GM19025 (cell line): Measurements from ENCODE around the gene TAMALIN.

Source experiments
- ATAC-seq: cut with Tn5 transposase; IDR thresholded peaks from one replicate; pipeline ENCODE4 v1.9.1; 2021; ENCODE audit warnings: mild to moderate bottlenecking, low read depth, moderate library complexity; ENCODE audit not compliant: unreplicated experiment

The TAMALIN gene

GRCh38 chr12:51980051-51980808 is 26.5 kb upstream of the TAMALIN start:
- ATAC-seq: no peak

- no peak for ATAC-seq
Observed at GRCh38 chr12:51980809-51981127, 26.0 kb upstream of the TAMALIN start.

- ATAC-seq: no peak
Observed at GRCh38 chr12:51984657-51985056, 22.1 kb upstream of the TAMALIN start.

GRCh38 chr12:51985154-51985835 is 21.5 kb upstream of the TAMALIN start:
- no peak for ATAC-seq

GRCh38 chr12:51986834-51987233 is 19.9 kb upstream of the TAMALIN start:
- ATAC-seq: no peak

- ATAC-seq: no peak
Observed at GRCh38 chr12:51992246-51992645, 14.5 kb upstream of the TAMALIN start.

GRCh38 chr12:51994539-51994820 is 12.3 kb upstream of the TAMALIN start:
- no peak for ATAC-seq

DNA sequence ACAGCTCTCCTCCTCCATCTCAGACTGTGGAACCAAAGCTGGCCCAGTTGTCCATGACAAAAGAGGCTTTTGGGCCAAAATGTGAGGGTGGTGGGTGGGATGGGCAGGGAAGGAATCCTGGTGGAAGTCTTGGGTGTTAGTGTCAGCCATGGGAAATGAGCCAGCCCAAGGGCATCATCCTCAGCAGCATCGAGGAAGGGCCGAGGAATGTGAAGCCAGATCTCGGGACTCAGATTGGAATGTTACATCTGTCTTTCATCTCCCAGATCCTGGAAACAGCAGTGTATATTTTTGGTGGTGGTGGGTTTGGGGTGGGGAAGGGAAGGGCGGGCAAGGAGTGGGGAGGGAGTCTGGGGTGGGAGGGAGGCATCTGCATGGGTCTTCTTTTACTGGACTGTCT is 11.8 kb upstream of the TAMALIN start:
- ATAC-seq: no peak

DNA sequence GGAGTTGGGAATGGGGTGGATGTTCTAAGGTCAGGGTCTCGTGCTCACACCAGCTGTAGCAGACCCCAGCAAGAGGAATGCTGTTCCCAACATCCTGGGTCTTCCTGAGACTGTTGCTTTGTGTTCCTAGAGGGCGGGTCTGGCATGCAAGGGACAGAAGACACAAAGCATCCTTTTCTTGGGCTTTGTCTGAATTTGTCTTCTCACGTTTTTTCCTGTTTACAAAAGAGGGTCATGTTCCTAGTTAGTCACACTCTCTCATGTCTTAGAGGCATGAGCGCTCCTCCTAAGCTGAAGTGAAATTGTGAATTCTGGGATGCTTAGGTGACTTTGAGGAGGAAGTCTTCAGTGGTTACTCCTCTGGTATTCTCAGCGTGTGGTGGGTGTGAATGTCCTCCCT is 9.6 kb upstream of the TAMALIN start:
- no peak for ATAC-seq

GRCh38 chr12:52003016-52003550 is 3.7 kb upstream of the TAMALIN start:
- no peak for ATAC-seq

DNA sequence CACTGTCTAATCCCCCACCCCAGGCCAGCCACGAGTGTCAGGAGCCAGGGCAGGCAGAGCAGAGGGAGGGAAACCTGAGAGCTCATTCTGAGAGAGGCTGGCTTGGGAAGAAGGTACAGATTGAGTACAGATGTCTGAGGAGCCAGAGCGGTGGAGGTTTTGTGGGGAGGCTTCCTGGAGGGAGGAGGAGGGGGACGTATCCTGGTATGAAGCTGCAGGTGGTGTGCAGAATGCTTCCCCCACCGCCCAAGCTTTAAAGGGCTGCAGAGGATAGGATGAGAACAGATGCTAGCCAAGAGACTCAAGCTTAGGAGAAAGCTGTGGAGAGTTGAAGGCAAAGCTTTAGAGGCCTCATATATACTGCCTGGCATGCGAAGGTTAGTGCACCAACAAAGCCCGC is 3.2 kb upstream of the TAMALIN start:
- no peak for ATAC-seq

DNA sequence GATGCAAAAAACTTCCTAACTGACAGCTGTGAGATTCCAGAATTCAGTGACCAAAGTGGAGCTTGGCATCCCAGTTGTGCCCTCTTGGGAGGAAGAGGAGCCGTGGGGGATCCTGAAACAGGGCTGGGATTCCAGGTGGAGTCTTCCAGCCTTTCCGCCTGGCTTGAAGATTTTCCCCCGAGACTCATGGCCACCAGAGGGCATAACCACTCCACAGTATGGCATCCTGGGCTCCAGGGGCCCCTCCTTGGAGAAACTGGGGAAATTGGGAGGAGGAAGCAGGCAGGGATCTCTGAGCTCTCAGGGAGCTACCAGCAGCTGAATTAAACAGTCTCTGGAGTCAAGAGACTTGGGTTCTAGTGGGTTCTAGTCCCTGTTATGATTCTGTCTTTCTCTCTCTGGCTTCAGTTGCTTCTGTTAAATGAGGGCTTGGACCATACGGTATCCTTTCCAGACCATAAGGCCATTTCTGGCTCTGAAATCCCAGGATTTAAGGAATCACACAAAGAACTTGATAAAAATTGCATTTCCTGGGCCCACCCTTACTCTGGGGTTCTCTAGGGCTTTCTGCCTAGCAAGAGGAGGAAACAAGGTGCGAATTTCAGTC is 2.6 kb upstream of the TAMALIN start:
- no peak for ATAC-seq

DNA sequence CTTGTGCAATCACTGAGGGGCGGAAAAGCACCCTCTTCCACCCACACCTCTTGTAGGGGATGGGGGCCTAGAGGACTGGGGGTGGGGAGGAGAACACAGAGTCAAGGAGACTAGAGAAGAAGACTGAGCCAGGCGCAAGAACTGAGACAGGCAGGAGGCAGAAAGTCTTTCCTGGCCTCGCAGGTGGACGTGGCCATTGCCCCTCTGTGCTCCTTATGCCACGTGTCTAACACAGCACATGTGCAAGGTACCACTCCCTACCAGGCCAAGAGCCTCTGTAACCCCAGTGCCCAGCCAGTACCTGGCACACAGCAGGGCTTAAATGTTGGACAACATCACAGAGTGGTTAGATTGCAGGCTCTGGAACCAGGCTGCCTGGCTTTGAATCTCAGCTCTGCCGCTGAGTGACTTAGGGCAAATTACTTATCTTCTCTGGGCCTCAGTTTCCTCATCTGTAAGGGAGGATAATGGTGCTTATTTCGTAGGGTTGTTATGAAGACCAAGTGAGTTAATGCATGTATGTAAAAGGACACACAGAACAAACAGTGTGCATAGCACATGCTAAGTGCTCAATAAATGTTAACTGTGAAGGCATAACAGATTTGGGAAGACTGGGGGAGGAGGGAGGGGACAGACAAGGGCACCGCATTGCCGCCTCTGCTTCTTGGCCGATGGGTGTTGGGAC is 1.4 kb upstream of the TAMALIN start:
- ATAC-seq: no peak

- ATAC-seq: peak; percentile 59
Observed at GRCh38 chr12:52005903-52006703, 643 bp upstream of the TAMALIN start.

DNA sequence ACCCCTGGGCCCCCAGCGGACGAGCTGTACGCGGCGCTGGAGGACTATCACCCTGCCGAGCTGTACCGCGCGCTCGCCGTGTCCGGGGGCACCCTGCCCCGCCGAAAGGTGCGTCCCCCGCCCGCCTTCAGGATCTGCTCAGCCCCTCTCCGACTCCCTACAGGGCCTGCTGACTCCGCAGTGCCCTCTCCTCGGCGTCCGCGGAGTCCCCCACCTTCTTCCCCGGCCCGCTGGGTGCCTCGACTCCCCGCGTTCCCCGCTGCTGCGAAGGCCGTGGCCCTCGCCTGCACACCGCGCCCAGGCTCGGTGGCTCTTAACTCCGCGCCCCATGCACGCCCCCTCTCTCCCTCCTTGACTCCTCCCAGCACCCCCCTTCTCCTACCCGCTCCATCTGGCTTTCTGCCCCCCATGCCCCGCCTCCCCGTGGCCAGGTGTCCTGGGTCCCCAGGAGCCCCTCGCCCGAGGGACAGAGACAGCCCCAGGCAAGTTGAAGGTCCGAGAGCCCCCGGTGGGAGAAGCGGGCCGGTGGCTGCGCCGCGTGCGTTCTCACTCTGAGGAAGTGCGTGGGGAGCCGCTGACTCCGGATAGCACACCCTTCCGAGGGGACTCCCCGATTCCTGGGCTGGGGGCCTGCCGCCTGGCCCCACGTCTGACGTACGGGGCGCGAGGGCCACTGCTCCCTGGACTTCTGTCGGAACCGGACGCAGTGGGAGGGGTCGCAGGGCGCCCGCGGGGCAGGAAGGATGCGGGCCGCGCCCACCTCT is 594 bp downstream of the TAMALIN start:
- ATAC-seq: no peak

DNA sequence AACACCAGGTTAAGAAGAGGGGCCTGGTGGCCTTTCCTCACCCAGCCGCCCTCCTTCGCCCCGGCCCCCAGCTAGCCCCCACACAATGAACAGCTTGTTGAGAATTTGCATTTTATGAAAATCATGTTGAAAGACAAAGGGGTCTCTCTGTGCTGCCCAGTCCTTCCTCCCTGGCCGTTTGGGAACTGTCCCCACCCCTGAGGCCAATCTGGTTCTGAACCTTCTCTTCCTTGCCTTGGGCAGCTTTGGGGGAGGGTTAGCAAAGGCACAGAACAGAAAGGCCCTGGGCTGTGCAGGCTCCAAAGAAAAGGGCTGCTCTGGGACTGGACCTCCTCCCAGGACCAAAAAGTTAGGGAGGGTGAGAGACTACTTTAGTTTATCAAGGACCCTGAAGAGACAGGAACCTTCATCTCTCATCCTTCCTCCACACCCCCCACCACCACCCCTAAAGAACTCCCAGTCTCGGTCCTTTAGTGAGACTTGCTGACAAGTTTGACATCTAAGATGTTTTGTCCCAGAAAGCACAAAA is 1.3 kb downstream of the TAMALIN start:
- ATAC-seq: no peak

- no peak for ATAC-seq
Observed at GRCh38 chr12:52009081-52009751, 2.5 kb downstream of the TAMALIN start.

- ATAC-seq: no peak
Observed at GRCh38 chr12:52010152-52010622, 3.4 kb downstream of the TAMALIN start.
